Skeletal muscle satellite cell (primary cell): ENCODE data around the gene ENO2.
"Not testable (repeated sequence)": the region's sequence is repeated elsewhere in the genome, so short reads cannot be mapped to it uniquely, and the experiment has no call there.

ENCODE experiments used
- H3K27me3 ChIP-seq: 2 replicates; pipeline ENCODE4 v1.7.0; 2013; ENCODE audit warnings: low read length; ENCODE audit not compliant: control insufficient read depth, insufficient read depth
- H3K36me3 ChIP-seq: 2 replicates; pipeline ENCODE4 v1.7.0; 2013; ENCODE audit warnings: mild to moderate bottlenecking, control low read depth, low read length; ENCODE audit not compliant: insufficient read depth
- H3K4me1 ChIP-seq: 2 replicates; pipeline ENCODE4 v1.7.0; 2013; ENCODE audit warnings: low read length; ENCODE audit not compliant: control insufficient read depth, insufficient read depth
- H3K4me2 ChIP-seq: 2 replicates; pipeline ENCODE4 v1.7.0; 2013; ENCODE audit warnings: mild to moderate bottlenecking, low read length
- H3K4me3 ChIP-seq: 2 replicates; pipeline ENCODE4 v1.7.0; 2013; ENCODE audit warnings: low read length
- H3K9ac ChIP-seq: 2 replicates; pipeline ENCODE4 v1.7.0; 2013; ENCODE audit warnings: mild to moderate bottlenecking, low read depth, low read length, moderate library complexity
- H3K9me3 ChIP-seq: replicated peaks from 2 replicates; pipeline ENCODE4 v1.7.0; 2013; ENCODE audit warnings: mild to moderate bottlenecking, control low read depth, low read length

The ENO2 gene

DNA sequence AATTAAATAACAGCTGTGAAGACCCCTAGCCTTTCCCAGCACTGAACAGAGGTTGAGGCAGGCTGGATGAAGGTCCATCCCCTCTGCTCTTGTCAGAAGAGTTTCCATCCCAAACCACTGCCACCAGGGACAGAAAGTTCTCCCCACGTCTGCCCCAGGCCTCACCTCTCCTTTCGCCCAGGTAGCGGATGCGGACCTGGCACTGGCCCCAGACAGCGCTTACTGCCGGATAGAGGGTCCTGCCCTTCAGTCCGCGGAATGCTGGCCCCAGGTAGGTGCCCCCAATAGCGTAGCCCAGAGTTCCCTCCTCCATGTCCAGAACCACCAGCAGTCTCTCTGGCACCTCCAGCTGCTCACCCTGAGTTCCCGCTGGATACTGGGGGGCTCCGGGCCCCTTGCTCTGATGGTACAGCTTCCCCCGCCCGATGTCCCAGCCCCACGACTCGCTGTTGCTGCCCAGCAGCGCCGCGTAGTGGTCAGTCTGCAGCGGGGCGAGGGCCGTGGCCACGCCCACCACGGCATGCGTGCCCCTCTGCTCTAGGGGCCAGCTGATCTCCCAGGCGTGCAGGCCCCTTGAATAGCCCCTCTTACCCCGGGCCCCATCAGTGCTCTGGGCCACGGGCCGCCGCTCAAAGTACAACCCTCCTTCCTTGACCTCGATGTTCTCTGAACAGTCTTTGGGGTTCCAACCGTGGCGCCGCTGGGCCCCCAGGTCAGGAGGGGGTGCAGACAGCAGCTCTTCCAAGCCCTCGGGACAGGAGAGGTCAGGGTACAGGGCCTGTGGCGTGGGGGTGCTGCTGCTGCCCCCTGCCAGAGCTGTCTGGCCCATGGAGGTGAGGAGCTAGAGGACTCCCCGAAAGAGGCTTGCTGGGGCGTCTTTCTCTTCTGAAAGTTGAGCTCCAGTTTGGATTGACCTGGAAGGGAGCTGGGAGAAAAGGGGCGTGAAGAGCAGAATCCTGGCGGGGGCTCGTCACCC is 42.0 kb upstream of the ENO2 start:
- Histone ChIP-seq H3K27me3 (no peaks in the 10 kb centered on the region), H3K4me1 (peaks cover 34% of the 10 kb centered on the region), H3K9me3 (no peaks in the 10 kb centered on the region), H3K4me3 (peak overlapping the region; percentile 81), H3K4me2 (peak overlapping the region; percentile 99), H3K36me3 (peaks cover 36% of the 10 kb centered on the region), H3K9ac (peak overlapping the region; percentile 86)

DNA sequence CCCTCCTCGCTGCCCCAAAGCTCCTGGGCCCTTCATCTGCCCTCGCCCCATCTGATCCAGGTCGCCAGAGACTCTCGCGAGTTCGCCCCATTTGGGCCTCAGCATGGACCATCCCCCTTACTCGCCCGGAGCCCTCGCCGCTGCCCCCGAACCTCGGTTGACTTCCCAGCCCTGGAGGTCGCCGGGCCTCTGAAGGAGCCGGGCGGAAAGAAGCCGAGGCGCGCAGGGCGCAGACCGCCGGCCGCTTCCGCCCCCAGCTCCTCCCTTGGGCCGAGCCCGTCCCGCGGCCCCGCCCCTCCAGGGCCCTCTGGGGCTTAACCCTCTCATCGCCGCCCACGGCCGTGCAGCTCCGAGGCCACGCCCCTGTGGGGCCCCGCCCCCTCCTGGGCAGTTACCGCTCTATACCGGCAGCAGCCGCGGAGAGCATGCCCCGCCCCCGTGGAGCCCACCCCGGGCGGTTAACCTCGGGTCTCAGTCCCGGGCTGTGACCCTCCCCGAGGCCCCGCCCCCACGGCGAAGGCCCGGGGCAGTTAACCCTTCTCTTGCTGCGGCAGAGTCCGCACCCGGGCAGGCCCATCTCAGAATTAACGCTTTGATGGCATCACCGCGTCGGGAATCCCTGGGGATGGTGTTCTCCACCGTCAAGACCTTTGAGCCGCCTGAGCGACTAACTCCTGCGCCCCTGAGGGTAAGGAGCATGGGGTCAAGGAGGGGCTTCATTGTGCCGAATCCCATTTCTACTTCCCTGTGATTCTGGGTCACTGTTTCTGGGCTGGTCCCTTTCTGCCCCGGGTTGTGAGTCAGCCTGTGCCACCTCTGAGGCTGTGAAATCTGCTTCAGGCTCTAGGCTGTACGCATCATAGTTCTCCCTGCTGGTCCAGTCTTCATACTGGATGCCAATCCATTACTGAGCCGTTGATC is 41.0 kb upstream of the ENO2 start, which contains the start of gene SPSB2:
TSS of gene SPSB2 (minus strand) at position 210 of the 921 bp plus-strand sequence. CDS start 402 bp downstream, outside the sequence.
- Histone ChIP-seq H3K36me3 (peaks cover 36% of the 10 kb centered on the region), H3K4me2 (peak within 1 kb of the TSS; percentile 99), H3K4me1 (peaks cover 34% of the 10 kb centered on the region), H3K9ac (peak within 1 kb of the TSS; percentile 86), H3K27me3 (no peaks in the 10 kb centered on the region), H3K9me3 (no peaks in the 10 kb centered on the region), H3K4me3 (peak within 1 kb of the TSS; percentile 81)

DNA sequence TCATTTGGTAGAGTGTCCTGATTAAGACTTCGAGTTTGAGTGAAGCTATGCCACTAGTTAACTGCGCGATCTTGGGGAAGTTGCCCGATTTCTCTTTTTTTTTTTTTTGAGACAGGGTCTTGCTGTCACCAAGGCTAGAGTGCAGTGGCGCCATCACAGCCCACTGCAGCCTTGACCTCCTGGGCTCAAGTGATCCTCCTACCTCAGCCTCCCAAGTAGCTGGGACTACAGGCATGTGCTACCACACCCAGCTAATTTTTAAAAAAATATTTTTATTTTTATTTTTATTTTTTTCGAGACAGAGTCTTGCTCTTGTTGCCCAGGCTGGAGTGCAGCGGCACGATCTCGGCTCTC is 40.4 kb upstream of the ENO2 start:
- H3K4me2 ChIP-seq: peak overlapping the region; percentile 99
- peaks cover 33% of the 10 kb centered on the region for H3K36me3 ChIP-seq
- peak overlapping the region; percentile 86 for H3K9ac ChIP-seq
- H3K4me1 ChIP-seq: peaks cover 31% of the 10 kb centered on the region
- H3K9me3 ChIP-seq, H3K27me3 ChIP-seq: not testable (repeated sequence)
- H3K4me3 ChIP-seq: peak overlapping the region; percentile 81

DNA sequence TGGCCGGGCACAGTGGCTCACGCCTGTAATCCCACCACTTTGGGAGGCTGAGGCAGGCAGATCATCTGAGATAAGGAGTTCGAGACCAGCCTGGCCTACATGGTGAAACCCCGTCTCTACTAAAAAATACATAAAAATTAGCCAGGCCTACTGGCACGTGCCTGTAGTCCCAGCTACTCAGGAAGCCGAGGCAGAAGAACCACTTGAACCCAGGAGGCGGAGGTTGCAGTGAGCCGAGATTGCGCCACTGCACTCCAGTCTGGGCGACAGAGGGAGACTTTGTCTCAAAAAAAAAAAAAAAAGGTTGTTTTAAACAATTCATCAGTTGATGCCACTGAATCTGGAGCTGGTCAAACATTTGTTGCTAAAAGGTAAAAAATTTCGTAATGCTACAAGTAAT is 34.6 kb upstream of the ENO2 start:
- H3K9me3 ChIP-seq, H3K4me3 ChIP-seq: not testable (repeated sequence)

DNA sequence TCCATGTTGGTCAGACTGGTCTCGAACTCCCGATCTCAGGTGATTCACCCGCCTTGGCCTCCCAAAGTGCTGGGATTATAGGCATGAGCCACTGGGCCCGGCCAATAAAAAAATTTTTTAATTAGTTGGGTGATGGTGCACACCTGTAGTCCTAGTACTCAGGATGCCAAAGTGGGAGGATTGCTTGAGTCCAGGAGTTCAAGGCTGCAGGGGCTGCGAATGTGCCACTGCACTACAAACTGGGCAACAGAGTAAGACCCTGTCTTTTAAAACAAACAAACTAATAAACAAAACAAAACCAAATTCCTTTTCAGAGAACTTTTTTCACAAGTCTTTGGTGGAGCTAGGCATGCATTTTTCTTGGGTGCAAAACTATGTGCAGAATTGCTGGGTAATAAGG is 31.1 kb upstream of the ENO2 start:
- Histone ChIP-seq H3K9me3 (no peaks in the 10 kb centered on the region), H3K4me2 (no peak overlapping the region), H3K4me1 (no peaks in the 10 kb centered on the region), H3K4me3 (no peak overlapping the region), H3K9ac (no peak overlapping the region), H3K36me3 (peaks cover 17% of the 10 kb centered on the region), H3K27me3 (no peaks in the 10 kb centered on the region)

More for the DNA sequence above, 34.6 kb upstream of the ENO2 start:
- not testable (repeated sequence) for H3K27me3 ChIP-seq, H3K9ac ChIP-seq, H3K4me1 ChIP-seq, H3K4me2 ChIP-seq
- H3K36me3 ChIP-seq: peaks cover 13% of the 10 kb centered on the region

DNA sequence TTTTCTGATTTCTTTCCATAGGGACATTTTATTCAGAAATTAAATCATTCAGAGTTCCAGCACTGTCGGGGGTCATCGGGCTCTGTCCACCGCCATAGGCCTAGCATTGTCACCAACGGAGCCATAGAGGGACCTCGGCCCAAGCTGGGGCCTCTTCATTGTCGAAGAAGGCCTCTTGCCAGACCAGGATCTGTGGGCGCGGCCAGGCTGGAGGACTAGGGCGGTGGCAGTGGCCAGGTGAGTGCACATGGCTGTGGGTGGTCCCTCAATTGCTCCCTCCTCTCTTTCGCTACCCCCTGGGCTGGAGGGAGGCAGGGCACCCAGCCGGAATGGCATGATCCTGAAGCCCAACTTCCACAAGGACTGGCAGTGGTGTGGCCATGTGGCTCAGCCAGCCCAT is 30.7 kb upstream of the ENO2 start:
- Histone ChIP-seq H3K27me3 (no peaks in the 10 kb centered on the region), H3K36me3 (peaks cover 17% of the 10 kb centered on the region), H3K4me2 (no peak overlapping the region), H3K9ac (no peak overlapping the region), H3K9me3 (no peaks in the 10 kb centered on the region), H3K4me3 (no peak overlapping the region), H3K4me1 (no peaks in the 10 kb centered on the region)

DNA sequence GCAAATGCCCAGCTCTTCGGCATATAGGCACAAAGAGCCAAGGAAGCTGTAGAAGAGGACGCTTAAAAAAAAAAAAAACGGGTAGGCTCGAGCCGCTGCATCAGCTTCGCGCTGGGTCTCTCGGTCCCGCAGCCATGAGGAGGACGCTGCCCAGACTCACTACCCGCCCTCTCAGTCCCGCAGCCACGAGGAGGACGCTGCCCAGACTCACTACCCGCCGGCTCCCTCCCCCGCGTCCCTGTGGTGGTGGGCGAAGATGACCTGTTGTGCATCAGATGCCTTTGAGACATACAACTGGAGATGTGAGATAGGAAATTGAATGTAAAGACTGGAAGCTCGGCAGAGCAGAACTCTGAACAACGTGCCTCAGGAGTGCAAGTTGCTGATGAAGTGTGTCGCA is 29.8 kb upstream of the ENO2 start:
- Histone ChIP-seq H3K4me3 (no peak overlapping the region), H3K4me1 (no peaks in the 10 kb centered on the region)

DNA sequence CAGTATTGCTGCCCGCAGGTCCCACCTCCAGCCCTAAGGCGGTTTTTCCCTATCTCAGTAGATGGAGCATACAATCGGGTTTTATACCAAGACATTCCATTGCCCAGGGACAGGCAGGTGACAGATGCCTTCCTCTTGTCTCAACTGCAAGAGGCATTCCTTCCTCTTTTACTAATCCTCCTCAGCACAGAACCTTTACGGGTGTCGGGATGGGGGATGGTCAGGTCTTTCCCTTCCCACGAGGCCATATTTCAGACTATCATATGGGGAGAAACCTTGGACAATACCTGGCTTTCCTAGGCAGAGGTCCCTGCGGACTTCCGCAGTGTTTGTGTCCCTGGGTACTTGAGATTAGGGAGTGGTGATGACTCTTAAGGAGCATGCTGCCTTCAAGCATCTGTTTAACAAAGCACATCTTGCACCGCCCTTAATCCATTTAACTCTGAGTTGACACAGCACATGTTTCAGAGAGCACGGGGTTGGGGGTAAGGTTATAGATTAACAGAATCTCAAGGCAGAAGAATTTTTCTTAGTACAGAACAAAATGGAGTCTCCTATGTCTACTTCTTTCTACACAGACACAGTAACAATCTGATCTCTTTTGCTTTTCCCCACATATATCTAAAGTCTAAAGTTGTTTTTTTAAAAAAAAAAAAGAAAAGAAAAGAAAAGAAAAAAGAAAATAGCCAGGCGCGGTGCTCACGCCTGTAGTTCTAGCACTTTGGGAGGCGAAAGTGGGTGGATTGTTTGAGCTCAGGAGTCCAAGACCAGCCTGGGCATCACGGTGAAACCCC is 28.0 kb upstream of the ENO2 start:
- H3K4me2 ChIP-seq, H3K4me3 ChIP-seq, H3K9me3 ChIP-seq, H3K27me3 ChIP-seq, H3K4me1 ChIP-seq, H3K9ac ChIP-seq: not testable (repeated sequence)
- peaks cover 17% of the 10 kb centered on the region for H3K36me3 ChIP-seq

More for the DNA sequence above, 29.8 kb upstream of the ENO2 start:
- H3K36me3 ChIP-seq: peaks cover 17% of the 10 kb centered on the region
- H3K9me3 ChIP-seq: no peaks in the 10 kb centered on the region
- no peak overlapping the region for H3K4me2 ChIP-seq
- H3K9ac ChIP-seq: no peak overlapping the region
- no peaks in the 10 kb centered on the region for H3K27me3 ChIP-seq

DNA sequence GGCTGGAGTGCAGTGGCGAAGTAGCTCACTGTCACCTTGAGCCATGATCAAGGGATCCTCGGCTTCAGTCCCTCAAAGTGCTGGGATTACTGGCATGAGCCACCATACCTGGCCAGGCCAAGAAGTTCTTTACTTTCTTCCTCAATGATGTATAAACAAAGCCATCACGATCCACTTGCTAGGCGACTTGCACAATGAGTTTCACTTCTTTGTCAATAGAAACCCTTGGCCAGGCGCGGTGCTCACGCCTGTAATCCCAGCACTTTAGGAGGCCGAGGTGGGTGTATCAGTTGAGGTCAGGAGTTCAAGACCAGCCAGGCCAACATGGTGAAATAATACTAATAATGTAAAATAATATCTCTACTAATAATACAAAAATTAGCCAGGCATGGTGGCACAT is 26.9 kb upstream of the ENO2 start:
- Histone ChIP-seq H3K4me3 (no peak overlapping the region), H3K4me2 (no peak overlapping the region), H3K36me3 (peaks cover 17% of the 10 kb centered on the region), H3K4me1 (peaks cover 13% of the 10 kb centered on the region), H3K9me3 (no peaks in the 10 kb centered on the region), H3K27me3 (no peaks in the 10 kb centered on the region), H3K9ac (no peak overlapping the region)

DNA sequence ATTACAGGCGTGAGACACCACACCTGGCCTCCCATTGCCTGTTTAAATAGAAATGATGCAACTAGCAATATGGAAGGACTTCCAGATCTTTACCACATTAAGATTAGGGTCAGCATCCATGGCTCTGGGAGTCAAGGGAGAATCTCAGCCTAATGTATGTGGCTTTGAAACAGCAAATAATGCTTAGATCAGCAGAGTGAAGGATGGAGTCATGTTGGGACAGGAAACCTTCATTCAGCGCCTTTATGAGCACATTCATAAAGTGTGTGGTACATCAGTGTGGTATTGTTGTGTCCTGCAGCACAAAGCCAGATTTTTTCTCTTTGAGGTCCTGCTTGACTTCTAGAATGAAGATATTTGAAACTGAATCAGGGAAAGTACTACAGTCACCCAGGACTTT is 26.0 kb upstream of the ENO2 start:
- no peak overlapping the region for H3K4me2 ChIP-seq
- no peak overlapping the region for H3K4me3 ChIP-seq
- no peaks in the 10 kb centered on the region for H3K9me3 ChIP-seq
- H3K27me3 ChIP-seq: no peaks in the 10 kb centered on the region
- H3K9ac ChIP-seq: no peak overlapping the region
- peaks cover 17% of the 10 kb centered on the region for H3K36me3 ChIP-seq
- H3K4me1 ChIP-seq: peaks cover 13% of the 10 kb centered on the region

DNA sequence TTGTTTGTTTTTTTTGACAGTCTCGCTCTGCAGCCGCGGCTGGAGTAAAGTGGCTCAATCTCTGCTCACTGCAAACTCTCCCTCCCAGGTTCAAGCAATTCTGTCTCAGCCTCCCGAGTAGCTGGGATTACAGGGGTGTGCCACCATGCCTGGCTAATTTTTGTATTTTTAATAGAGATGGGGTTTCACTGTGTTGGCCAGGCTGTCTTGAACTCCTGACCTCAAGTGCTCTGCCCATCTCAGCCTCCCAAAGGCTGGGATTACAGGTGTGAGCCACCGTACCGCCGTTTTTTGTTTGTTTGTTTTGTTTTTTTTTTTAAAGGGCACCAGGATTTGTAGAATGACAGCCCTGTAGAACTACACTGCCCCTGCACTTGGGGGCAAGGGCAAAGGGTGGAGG is 25.6 kb upstream of the ENO2 start:
- Histone ChIP-seq H3K4me1 (peaks cover 13% of the 10 kb centered on the region), H3K36me3 (peaks cover 14% of the 10 kb centered on the region)
- not testable (repeated sequence) for H3K27me3 ChIP-seq, H3K4me3 ChIP-seq, H3K9ac ChIP-seq, H3K9me3 ChIP-seq, H3K4me2 ChIP-seq
